ENCODE measurements around the gene FOLH1. TPM values are rescaled to one million over a fixed set of nuclear protein-coding genes. Genes with fewer than 3 reads are reported as not detected.
"Not testable (repeated sequence)": the region's sequence is repeated elsewhere in the genome, so short reads cannot be mapped to it uniquely, and the experiment has no call there.

The FOLH1 gene
- total RNA-seq: under 1 TPM; 0.33 to 0.52 TPM

DNA sequence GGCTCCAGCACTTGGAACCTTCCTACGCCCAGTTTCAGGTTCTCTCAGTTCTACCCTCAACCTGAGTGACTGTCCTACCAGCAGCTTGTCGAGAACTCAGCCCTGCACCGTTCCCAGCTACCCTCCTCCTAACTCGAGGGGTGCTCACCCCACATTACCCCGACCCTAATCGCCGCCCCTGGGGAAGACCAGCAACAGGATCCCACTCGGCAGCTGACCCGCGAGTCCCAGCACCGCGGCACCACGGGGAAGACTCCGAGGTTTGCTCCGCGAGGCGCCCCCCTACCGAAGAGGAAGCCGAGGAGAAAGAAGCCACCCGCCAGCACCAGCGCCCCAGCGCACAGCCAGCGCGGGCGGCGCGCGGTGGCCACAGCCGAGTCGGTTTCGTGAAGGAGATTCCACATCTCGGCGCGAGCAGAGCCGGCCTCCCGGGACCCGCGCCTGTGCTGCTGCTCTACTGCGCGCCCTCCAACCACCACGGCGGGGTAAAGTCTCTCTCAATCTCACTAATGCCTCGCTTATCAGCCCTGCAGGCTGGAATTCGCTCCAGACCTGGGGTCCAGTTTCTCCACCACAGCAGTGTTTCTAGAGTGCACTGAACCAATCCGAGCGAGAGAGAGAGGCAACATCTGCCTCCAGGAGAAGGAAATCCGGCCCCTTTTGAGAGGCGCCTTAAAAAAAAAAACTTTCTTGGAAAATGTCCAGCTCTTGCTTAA, at the start of gene FOLH1:
Gene FOLH1, minus strand, starts transcription at position 597 of the 716 bp plus-strand sequence. Its CDS starts 193 bp downstream, at position 404.
- intact Hi-C loops (cut with DNase I): no loop called here
- H3K9me3 ChIP-seq: no peaks in the 10 kb centered on the region
- TF ChIP-seq, protein P1, sequence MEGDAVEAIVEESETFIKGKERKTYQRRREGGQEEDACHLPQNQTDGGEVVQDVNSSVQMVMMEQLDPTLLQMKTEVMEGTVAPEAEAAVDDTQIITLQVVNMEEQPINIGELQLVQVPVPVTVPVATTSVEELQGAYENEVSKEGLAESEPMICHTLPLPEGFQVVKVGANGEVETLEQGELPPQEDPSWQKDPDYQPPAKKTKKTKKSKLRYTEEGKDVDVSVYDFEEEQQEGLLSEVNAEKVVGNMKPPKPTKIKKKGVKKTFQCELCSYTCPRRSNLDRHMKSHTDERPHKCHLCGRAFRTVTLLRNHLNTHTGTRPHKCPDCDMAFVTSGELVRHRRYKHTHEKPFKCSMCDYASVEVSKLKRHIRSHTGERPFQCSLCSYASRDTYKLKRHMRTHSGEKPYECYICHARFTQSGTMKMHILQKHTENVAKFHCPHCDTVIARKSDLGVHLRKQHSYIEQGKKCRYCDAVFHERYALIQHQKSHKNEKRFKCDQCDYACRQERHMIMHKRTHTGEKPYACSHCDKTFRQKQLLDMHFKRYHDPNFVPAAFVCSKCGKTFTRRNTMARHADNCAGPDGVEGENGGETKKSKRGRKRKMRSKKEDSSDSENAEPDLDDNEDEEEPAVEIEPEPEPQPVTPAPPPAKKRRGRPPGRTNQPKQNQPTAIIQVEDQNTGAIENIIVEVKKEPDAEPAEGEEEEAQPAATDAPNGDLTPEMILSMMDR (IDR thresholded peaks at IDR 0.05): no peak
- no peak for TF ChIP-seq POLR2A (IDR thresholded peaks at IDR 0.05)
- no peak within 1 kb of the TSS for H3K27ac ChIP-seq
- ATAC-seq (peak; percentile 21), DNase-seq (peak; percentile 12 to 29 (median 15))
- WGBS, 2 donors: 5 to 7% methylated on average over 30 to 44 of the region's 48 CpGs
- H3K4me1 ChIP-seq: peaks cover 10% of the 10 kb centered on the region
- H3K4me3 ChIP-seq: peak within 1 kb of the TSS in 1 of 2 donors; percentile 9
- H3K27me3 ChIP-seq: peaks cover 0 to 4% of the 10 kb centered on the region in 2 donors
- H3K36me3 ChIP-seq (replicated peaks in 1 of 2; ENCODE audit: insufficient read depth in 1 of 2, low read depth in 2 of 2): no peaks in the 10 kb centered on the region

DNA sequence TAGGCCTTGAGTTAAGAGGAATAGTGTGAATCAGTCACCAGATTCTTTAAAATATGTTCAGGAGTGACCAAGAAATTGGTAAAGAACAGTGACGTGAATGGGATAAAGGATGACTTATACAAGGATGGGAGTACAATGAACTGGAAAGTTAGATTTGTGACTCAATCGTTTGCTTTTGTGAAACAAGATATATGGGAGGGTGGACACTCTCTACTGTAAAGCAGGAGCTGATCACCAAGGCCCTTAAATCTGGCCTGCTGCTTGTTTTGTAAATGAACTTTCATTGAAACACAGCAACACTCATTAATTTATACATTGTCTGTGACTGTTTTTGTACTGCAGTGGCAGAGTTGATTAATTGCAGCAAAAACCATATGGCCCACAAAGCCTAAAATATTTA, 46.7 kb upstream of the FOLH1 start:
- H3K36me3 ChIP-seq (replicated peaks in 1 of 2; ENCODE audit: insufficient read depth in 1 of 2, low read depth in 2 of 2); H3K4me3 ChIP-seq; ATAC-seq; H3K4me1 ChIP-seq; H3K27ac ChIP-seq; H3K27me3 ChIP-seq; DNase-seq; H3K9me3 ChIP-seq; intact Hi-C loops (cut with DNase I): not testable (repeated sequence)
- WGBS, 2 donors: 65 to 68% methylated on average over 2 of the region's 2 CpGs

- intact Hi-C loops (cut with DNase I); DNase-seq; H3K4me1 ChIP-seq; H3K9me3 ChIP-seq; H3K27ac ChIP-seq; H3K4me3 ChIP-seq; ATAC-seq; H3K36me3 ChIP-seq (replicated peaks in 1 of 2; ENCODE audit: insufficient read depth in 1 of 2, low read depth in 2 of 2); H3K27me3 ChIP-seq: not testable (repeated sequence)
- WGBS, 2 donors: 47 to 78% methylated on average over 5 of the region's 5 CpGs
Measured at GRCh38 chr11:49251212-49251611, 42.8 kb upstream of the FOLH1 start.

GRCh38 chr11:49250398-49251115, 42.2 kb upstream of the FOLH1 start:
- ATAC-seq; H3K27me3 ChIP-seq; H3K9me3 ChIP-seq; H3K36me3 ChIP-seq (replicated peaks in 1 of 2; ENCODE audit: insufficient read depth in 1 of 2, low read depth in 2 of 2); H3K4me3 ChIP-seq; DNase-seq; H3K27ac ChIP-seq; H3K4me1 ChIP-seq; intact Hi-C loops (cut with DNase I): not testable (repeated sequence)
- WGBS, 2 donors: 70 to 78% methylated on average over 5 of the region's 5 CpGs

GRCh38 chr11:49249363-49249762, 41.0 kb upstream of the FOLH1 start:
- H3K9me3 ChIP-seq; H3K27ac ChIP-seq; H3K36me3 ChIP-seq (replicated peaks in 1 of 2; ENCODE audit: insufficient read depth in 1 of 2, low read depth in 2 of 2); H3K27me3 ChIP-seq; H3K4me3 ChIP-seq; H3K4me1 ChIP-seq; DNase-seq; intact Hi-C loops (cut with DNase I); ATAC-seq: not testable (repeated sequence)
- 63 to 78% methylated on average over 3 of the region's 3 CpGs for WGBS, 2 donors

GRCh38 chr11:49233685-49234084, 25.3 kb upstream of the FOLH1 start:
- H3K4me3 ChIP-seq; H3K27me3 ChIP-seq; intact Hi-C loops (cut with DNase I); H3K27ac ChIP-seq; DNase-seq; H3K36me3 ChIP-seq (replicated peaks in 1 of 2; ENCODE audit: insufficient read depth in 1 of 2, low read depth in 2 of 2); H3K9me3 ChIP-seq; ATAC-seq; H3K4me1 ChIP-seq: not testable (repeated sequence)
- WGBS, 2 donors: 32 to 47% methylated on average over 4 of the region's 4 CpGs

- ATAC-seq; intact Hi-C loops (cut with DNase I); DNase-seq; H3K9me3 ChIP-seq; H3K27ac ChIP-seq; H3K4me1 ChIP-seq; H3K36me3 ChIP-seq (replicated peaks in 1 of 2; ENCODE audit: insufficient read depth in 1 of 2, low read depth in 2 of 2); H3K27me3 ChIP-seq; H3K4me3 ChIP-seq: not testable (repeated sequence)
- WGBS, 2 donors: 31% methylated on average over 5 of the region's 5 CpGs
Measured at GRCh38 chr11:49233019-49233418, 24.6 kb upstream of the FOLH1 start.

DNA sequence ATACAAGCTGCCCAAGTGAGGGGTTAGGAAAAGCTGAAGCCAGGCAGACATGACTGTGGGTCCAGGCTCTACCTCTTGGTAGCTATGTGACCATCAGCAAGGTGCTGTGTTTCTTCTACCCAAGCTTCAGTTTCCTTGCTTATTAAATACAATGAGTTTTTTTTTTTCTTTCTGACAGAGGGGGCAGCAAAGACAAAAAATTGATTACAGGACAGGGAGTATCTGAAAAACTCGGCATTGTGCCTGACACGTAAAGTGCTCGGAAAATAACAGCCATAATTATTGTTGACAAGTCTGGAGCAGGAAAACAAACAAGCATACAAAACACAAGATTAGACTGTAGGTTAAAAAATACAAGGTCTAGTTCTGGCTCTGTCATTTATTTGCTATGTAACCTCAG, 23.3 kb upstream of the FOLH1 start:
- H3K27ac ChIP-seq; ATAC-seq; H3K36me3 ChIP-seq (replicated peaks in 1 of 2; ENCODE audit: insufficient read depth in 1 of 2, low read depth in 2 of 2); H3K4me3 ChIP-seq; intact Hi-C loops (cut with DNase I); H3K4me1 ChIP-seq; DNase-seq; H3K9me3 ChIP-seq; H3K27me3 ChIP-seq: not testable (repeated sequence)
- WGBS, 2 donors: 21 to 27% methylated on average over 3 of the region's 3 CpGs

DNA sequence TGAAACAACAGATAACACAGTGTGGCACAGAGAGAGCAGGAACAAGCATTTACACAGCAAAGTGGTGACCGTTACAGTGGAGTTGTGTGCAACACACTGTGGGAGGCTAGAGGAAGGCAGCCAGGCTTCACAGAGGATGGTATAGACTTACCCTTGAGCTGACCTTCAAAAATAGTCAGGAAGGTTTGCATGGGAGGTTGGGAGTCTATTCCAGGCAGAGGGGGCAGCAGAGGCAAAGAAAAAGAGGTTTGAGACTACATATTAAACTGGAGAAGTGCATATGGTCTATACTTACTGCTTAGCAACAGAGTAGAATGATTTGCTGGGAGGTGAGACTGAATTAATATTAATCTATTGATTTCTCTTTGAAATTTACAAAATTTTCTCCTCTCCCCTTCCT, 22.1 kb upstream of the FOLH1 start:
- H3K27ac ChIP-seq; H3K36me3 ChIP-seq (replicated peaks in 1 of 2; ENCODE audit: insufficient read depth in 1 of 2, low read depth in 2 of 2); intact Hi-C loops (cut with DNase I); H3K4me3 ChIP-seq; DNase-seq; H3K4me1 ChIP-seq; H3K9me3 ChIP-seq; H3K27me3 ChIP-seq; ATAC-seq: not testable (repeated sequence)
- WGBS, 2 donors: 32 to 56% methylated on average over 1 of the region's 1 CpG

- H3K27me3 ChIP-seq; H3K27ac ChIP-seq; H3K4me3 ChIP-seq; DNase-seq; H3K4me1 ChIP-seq; H3K9me3 ChIP-seq; intact Hi-C loops (cut with DNase I); ATAC-seq; H3K36me3 ChIP-seq (replicated peaks in 1 of 2; ENCODE audit: insufficient read depth in 1 of 2, low read depth in 2 of 2): not testable (repeated sequence)
- WGBS, 2 donors: 50 to 55% methylated on average over 3 of the region's 3 CpGs
Measured at GRCh38 chr11:49230001-49230400, 21.6 kb upstream of the FOLH1 start.
